ENCODE results near the gene GNAI3.

DNA sequence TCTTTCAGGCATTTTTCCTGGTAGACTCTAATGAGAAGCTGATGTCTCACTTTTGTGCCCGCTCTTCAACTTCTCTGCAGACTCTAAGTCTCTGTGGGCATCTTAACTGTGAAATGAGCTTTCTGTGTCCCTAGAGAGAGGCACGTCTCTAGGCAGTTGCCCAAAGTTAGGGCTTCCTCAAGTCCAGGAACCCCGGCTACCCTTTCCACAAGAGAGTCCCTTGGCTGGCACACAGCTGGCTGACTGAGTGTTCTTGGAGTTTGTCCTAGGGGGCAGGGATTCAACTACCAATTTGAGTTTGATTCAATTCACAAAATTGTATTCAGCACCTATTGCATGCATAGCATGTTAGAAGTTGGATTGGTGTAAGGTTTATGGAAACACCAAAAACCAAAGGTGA lies 7.3 kb upstream of the GNAI3 start:
- TF ChIP-seq, protein P1, sequence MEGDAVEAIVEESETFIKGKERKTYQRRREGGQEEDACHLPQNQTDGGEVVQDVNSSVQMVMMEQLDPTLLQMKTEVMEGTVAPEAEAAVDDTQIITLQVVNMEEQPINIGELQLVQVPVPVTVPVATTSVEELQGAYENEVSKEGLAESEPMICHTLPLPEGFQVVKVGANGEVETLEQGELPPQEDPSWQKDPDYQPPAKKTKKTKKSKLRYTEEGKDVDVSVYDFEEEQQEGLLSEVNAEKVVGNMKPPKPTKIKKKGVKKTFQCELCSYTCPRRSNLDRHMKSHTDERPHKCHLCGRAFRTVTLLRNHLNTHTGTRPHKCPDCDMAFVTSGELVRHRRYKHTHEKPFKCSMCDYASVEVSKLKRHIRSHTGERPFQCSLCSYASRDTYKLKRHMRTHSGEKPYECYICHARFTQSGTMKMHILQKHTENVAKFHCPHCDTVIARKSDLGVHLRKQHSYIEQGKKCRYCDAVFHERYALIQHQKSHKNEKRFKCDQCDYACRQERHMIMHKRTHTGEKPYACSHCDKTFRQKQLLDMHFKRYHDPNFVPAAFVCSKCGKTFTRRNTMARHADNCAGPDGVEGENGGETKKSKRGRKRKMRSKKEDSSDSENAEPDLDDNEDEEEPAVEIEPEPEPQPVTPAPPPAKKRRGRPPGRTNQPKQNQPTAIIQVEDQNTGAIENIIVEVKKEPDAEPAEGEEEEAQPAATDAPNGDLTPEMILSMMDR (IDR thresholded peaks at IDR 0.05; ENCODE audit: poor library complexity, severe bottlenecking) = no peak
- TF ChIP-seq EZH2 (IDR thresholded peaks at IDR 0.05; ENCODE audit: borderline replicate concordance, insufficient read depth, low read length, poor library complexity, severe bottlenecking) (no peak), EP300 (conservative IDR thresholded peaks at IDR 0.05; ENCODE audit: poor library complexity, severe bottlenecking) (no peak)

Data from neural cell (in vitro differentiated cells).